HepG2 (cell line): ENCODE data around the gene PREX1. TPM values are rescaled to one million over a fixed set of nuclear protein-coding genes. Genes with fewer than 3 reads are reported as not detected.

Experiments used
- ARNTL ChIP-seq: sonication (generic); formaldehyde crosslinking; IDR thresholded peaks from 2 replicates; pipeline ENCODE4 v1.4.0; 2020; ENCODE audit warnings: mild to moderate bottlenecking, missing genetic modification reagents
- EED ChIP-seq: sonication (generic); formaldehyde crosslinking; IDR thresholded peaks from 2 replicates; pipeline ENCODE4 v1.5.0; 2020; ENCODE audit warnings: mild to moderate bottlenecking, missing genetic modification reagents
- JUND ChIP-seq: sonication (generic); formaldehyde crosslinking; IDR thresholded peaks from 2 replicates; pipeline ENCODE4 v1.8.0; 2022; ENCODE audit warnings: mild to moderate bottlenecking, missing genetic modification reagents
- MIER2 ChIP-seq: IDR thresholded peaks from 2 replicates; pipeline ENCODE4 v1.6.1; 2016; ENCODE audit warnings: missing biosample characterization, missing genetic modification reagents
- ZNF326 ChIP-seq: sonication (generic); formaldehyde crosslinking; IDR thresholded peaks from 2 replicates; pipeline ENCODE4 v1.4.0; 2020; ENCODE audit warnings: missing genetic modification reagents, borderline replicate concordance
- ZNF549 ChIP-seq: sonication (generic); formaldehyde crosslinking; IDR thresholded peaks from 2 replicates; pipeline ENCODE4 v1.5.0; 2020; ENCODE audit warnings: missing genetic modification reagents
- ZNF557 ChIP-seq: sonication (generic); formaldehyde crosslinking; IDR thresholded peaks from 2 replicates; pipeline ENCODE4 v1.4.0; 2020; ENCODE audit warnings: missing genetic modification reagents
- ZNF607 ChIP-seq: sonication (generic); formaldehyde crosslinking; IDR thresholded peaks from 2 replicates; pipeline ENCODE4 v1.5.1; 2020; ENCODE audit warnings: missing genetic modification reagents, mild to moderate bottlenecking, borderline replicate concordance
- ZNF614 ChIP-seq: IDR thresholded peaks from 2 replicates; pipeline ENCODE4 v1.6.1; 2018; ENCODE audit warnings: missing biosample characterization, missing genetic modification reagents, inconsistent platforms, borderline replicate concordance
- polyA plus RNA-seq, 8 experiments: library from polyadenylated mRNA; depleted of rRNA in 3 of 8; stranded (reverse) in 7 of 8; unstranded in 1 of 8; fragments of >200 nt; fragmentation: Illumina TruSeq in 4 of 8; extraction: Trizol in 4 of 8; gene quantifications; 2 replicates each; pipeline versions ENCODE4 v1.2.1 to v1.2.3, GENCODE V29; 2011 to 2016; ENCODE audit warnings: low read depth in 4 of 8, missing spikeins in 1 of 8, mixed read lengths in 1 of 8; ENCODE audit not compliant: insufficient read depth in 1 of 8
- total RNA-seq, 5 experiments: library from RNA; depleted of rRNA; stranded (reverse); fragments of >200 nt; fragmentation: Illumina TruSeq; extraction: Trizol; gene quantifications; 2 replicates each; pipeline ENCODE4 v1.2.3, GENCODE V29; 2016; ENCODE audit warnings: low read depth in 1 of 5
- TF ChIP-seq, protein P1 (sequence below), 2 experiments: sonication (generic) in 1 of 2; formaldehyde crosslinking in 1 of 2; IDR thresholded peaks; 2 replicates each; pipeline versions ENCODE4 v1.5.1 to v1.6.1; 2011 to 2020; ENCODE audit warnings: borderline replicate concordance in 1 of 2, low read depth in 1 of 2, low read length in 1 of 2, mild to moderate bottlenecking in 1 of 2, missing genetic modification reagents in 1 of 2, moderate library complexity in 1 of 2
- TF ChIP-seq, protein P2 (sequence below): sonication (generic); formaldehyde crosslinking; IDR thresholded peaks from 2 replicates; pipeline ENCODE4 v1.8.0; 2022; ENCODE audit warnings: missing genetic modification reagents, mild to moderate bottlenecking, inconsistent platforms, borderline replicate concordance
- TF ChIP-seq, protein P3 (sequence below): sonication (generic); formaldehyde crosslinking; IDR thresholded peaks from 2 replicates; pipeline ENCODE4 v1.5.1; 2020; ENCODE audit warnings: mild to moderate bottlenecking, moderate library complexity, missing genetic modification reagents
- TF ChIP-seq, protein P4 (sequence below): sonication (generic); formaldehyde crosslinking; IDR thresholded peaks from 2 replicates; pipeline ENCODE4 v1.4.0; 2020; ENCODE audit warnings: missing genetic modification reagents

PREX1 gene
- total and polyA plus RNA-seq, 2 of the 13 experiments (the other 11 are each of a cell fraction or from before 2014, with no cell fraction given): 0.02 to 0.04 TPM

DNA sequence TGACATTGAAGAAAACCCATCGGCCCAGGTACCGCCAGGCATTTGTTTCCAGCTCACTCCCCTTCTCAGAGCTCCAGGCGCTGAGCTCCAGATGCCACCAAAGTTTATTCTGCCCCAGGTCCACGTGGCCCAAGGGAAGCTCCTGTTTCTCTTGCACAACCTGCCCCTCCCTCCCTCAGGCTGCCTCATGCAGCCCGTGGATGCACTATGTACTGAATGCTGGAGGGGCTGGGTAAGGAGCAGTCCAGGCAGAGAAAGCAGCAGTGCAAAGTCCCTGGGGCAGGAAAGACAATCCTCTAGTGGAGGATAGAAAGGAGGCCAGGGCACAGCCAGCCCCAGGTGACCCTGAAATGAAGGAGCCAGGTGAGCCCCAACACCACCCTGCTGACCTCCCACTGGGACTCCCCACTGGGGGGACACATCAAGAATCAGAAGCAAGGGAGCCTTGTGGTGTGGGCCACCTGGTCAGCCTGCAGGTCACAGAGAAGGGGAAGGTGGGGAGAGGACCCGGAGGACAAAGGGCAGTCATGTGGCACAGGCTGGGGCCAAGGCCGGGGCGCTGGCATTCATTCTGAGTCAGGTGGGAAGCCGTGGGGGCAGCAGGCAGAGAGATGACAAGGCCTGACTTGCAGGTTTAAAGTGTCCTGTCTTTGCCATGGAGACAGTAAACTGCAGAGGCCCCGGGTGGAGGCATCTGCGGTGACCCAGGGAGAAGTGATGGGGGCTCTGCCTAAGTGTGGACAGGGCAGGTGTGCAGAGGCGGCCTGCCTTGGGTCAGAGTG, 230.1 kb downstream of the PREX1 start (continued):
- TF ChIP-seq ARNTL: peak; percentile 87
- TF ChIP-seq, protein P1, sequence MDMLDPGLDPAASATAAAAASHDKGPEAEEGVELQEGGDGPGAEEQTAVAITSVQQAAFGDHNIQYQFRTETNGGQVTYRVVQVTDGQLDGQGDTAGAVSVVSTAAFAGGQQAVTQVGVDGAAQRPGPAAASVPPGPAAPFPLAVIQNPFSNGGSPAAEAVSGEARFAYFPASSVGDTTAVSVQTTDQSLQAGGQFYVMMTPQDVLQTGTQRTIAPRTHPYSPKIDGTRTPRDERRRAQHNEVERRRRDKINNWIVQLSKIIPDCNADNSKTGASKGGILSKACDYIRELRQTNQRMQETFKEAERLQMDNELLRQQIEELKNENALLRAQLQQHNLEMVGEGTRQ (IDR thresholded peaks at IDR 0.05; ENCODE audit: low read depth, low read length): 0 out of 2 replicates have a peak, but pooled peaks have one; percentile 45
- TF ChIP-seq, protein P1 (CRISPR knock-in tag; IDR thresholded peaks at IDR 0.05; ENCODE audit: borderline replicate concordance): peak; percentile 84
- TF ChIP-seq JUND: 0 out of 2 replicates have a peak, but pooled peaks have one; percentile 24
- no peak for TF ChIP-seq ZNF326 (CRISPR knock-in tag)
- TF ChIP-seq MIER2 (CRISPR knock-in tag): peak; percentile 73; the same call in 1 of the 2 replicates
- TF ChIP-seq ZNF614 (CRISPR knock-in tag): peak; percentile 87; the same call in 1 of the 2 replicates
- TF ChIP-seq, protein P2, sequence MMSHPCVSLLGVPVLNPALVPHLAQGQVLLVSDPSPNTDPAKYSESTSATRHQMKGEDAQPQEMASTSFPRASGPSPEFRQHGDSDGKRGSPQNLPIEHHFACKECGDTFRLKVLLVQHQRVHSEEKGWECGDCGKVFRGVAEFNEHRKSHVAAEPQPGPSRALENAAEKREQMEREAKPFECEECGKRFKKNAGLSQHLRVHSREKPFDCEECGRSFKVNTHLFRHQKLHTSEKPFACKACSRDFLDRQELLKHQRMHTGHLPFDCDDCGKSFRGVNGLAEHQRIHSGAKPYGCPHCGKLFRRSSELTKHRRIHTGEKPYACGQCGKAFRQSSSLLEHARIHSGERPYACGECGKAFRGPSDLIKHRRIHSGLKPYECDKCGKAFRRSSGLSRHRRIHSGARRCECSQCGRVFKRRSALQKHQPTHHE (CRISPR knock-in tag): no peak
- TF ChIP-seq, protein P3, sequence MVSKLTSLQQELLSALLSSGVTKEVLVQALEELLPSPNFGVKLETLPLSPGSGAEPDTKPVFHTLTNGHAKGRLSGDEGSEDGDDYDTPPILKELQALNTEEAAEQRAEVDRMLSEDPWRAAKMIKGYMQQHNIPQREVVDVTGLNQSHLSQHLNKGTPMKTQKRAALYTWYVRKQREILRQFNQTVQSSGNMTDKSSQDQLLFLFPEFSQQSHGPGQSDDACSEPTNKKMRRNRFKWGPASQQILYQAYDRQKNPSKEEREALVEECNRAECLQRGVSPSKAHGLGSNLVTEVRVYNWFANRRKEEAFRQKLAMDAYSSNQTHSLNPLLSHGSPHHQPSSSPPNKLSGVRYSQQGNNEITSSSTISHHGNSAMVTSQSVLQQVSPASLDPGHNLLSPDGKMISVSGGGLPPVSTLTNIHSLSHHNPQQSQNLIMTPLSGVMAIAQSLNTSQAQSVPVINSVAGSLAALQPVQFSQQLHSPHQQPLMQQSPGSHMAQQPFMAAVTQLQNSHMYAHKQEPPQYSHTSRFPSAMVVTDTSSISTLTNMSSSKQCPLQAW: peak; percentile 72
- TF ChIP-seq ZNF607 (CRISPR knock-in tag): no peak; the same call in 1 of the 2 replicates
- no peak for TF ChIP-seq ZNF557 (CRISPR knock-in tag)
- TF ChIP-seq ZNF549 (CRISPR knock-in tag): no peak
- TF ChIP-seq, protein P4, sequence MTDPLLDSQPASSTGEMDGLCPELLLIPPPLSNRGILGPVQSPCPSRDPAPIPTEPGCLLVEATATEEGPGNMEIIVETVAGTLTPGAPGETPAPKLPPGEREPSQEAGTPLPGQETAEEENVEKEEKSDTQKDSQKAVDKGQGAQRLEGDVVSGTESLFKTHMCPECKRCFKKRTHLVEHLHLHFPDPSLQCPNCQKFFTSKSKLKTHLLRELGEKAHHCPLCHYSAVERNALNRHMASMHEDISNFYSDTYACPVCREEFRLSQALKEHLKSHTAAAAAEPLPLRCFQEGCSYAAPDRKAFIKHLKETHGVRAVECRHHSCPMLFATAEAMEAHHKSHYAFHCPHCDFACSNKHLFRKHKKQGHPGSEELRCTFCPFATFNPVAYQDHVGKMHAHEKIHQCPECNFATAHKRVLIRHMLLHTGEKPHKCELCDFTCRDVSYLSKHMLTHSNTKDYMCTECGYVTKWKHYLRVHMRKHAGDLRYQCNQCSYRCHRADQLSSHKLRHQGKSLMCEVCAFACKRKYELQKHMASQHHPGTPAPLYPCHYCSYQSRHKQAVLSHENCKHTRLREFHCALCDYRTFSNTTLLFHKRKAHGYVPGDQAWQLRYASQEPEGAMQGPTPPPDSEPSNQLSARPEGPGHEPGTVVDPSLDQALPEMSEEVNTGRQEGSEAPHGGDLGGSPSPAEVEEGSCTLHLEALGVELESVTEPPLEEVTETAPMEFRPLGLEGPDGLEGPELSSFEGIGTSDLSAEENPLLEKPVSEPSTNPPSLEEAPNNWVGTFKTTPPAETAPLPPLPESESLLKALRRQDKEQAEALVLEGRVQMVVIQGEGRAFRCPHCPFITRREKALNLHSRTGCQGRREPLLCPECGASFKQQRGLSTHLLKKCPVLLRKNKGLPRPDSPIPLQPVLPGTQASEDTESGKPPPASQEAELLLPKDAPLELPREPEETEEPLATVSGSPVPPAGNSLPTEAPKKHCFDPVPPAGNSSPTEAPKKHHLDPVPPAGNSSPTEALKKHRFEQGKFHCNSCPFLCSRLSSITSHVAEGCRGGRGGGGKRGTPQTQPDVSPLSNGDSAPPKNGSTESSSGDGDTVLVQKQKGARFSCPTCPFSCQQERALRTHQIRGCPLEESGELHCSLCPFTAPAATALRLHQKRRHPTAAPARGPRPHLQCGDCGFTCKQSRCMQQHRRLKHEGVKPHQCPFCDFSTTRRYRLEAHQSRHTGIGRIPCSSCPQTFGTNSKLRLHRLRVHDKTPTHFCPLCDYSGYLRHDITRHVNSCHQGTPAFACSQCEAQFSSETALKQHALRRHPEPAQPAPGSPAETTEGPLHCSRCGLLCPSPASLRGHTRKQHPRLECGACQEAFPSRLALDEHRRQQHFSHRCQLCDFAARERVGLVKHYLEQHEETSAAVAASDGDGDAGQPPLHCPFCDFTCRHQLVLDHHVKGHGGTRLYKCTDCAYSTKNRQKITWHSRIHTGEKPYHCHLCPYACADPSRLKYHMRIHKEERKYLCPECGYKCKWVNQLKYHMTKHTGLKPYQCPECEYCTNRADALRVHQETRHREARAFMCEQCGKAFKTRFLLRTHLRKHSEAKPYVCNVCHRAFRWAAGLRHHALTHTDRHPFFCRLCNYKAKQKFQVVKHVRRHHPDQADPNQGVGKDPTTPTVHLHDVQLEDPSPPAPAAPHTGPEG (CRISPR knock-in tag): no peak
- no peak for TF ChIP-seq EED (CRISPR knock-in tag)
